MM.1S (cell line): Measurements from ENCODE around the gene AP2A1.

Source experiments
- EZH2 ChIP-seq: fragments of 300-600 bp; sonication (generic); optimal IDR thresholded peaks from 2 replicates; pipeline ENCODE3; 2017; ENCODE audit warnings: low read depth, mild to moderate bottlenecking, antibody characterized with exemption, low read length, mixed read lengths
- TF ChIP-seq, protein P1 (sequence below): fragments of 300-600 bp; sonication (generic); IDR thresholded peaks from 2 replicates; pipeline ENCODE4 v1.5.1; 2016; ENCODE audit warnings: antibody characterized with exemption, low read length, mixed read lengths

GRCh38 chr19:49853852-49854377 is 87.1 kb downstream of the AP2A1 start:
- TF ChIP-seq, protein P1, sequence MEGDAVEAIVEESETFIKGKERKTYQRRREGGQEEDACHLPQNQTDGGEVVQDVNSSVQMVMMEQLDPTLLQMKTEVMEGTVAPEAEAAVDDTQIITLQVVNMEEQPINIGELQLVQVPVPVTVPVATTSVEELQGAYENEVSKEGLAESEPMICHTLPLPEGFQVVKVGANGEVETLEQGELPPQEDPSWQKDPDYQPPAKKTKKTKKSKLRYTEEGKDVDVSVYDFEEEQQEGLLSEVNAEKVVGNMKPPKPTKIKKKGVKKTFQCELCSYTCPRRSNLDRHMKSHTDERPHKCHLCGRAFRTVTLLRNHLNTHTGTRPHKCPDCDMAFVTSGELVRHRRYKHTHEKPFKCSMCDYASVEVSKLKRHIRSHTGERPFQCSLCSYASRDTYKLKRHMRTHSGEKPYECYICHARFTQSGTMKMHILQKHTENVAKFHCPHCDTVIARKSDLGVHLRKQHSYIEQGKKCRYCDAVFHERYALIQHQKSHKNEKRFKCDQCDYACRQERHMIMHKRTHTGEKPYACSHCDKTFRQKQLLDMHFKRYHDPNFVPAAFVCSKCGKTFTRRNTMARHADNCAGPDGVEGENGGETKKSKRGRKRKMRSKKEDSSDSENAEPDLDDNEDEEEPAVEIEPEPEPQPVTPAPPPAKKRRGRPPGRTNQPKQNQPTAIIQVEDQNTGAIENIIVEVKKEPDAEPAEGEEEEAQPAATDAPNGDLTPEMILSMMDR = no peak
- TF ChIP-seq EZH2 = no peak
